ENCODE data around the gene GOLGA1. TPM values are rescaled to one million over a fixed set of nuclear protein-coding genes. Genes with fewer than 3 reads are reported as not detected.

Gene GOLGA1
- total and polyA plus RNA-seq, 2 of the 13 experiments (the other 11 are each of a cell fraction or from before 2014, with no cell fraction given) = 12.7 to 15.9 TPM

DNA sequence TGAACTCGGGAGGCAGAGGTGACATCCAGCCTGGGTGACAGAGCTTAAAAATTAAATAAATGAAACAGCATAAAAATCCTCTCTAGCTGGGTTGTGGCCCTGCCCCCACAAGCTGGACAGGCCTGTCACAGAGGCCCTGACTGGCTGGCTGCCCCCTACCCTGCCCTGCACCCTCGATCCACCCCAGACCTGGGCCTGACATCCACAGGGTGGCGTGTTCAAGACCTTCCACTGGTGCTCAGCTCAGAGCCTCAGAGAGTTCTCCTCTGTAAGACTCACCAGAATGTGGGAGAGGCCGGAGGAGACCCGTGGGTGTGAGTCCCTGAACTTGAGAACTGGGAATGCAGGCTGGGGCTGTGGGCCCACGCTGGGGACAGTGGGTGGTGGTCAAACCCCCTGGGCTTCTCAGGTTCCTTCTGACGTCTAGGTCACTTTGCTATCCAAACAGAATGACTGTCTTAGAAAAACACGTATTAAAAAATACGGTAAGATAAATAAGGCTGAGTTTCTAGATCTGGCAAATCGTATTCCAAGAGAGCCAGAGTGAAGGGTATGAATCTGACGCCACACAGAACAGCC, 97.3 kb downstream of the GOLGA1 start:
- DNase-seq (ENCODE audit: low spot score) (no peak), ATAC-seq (no peak), FAIRE-seq (no peak)
- TF ChIP-seq, protein P1, sequence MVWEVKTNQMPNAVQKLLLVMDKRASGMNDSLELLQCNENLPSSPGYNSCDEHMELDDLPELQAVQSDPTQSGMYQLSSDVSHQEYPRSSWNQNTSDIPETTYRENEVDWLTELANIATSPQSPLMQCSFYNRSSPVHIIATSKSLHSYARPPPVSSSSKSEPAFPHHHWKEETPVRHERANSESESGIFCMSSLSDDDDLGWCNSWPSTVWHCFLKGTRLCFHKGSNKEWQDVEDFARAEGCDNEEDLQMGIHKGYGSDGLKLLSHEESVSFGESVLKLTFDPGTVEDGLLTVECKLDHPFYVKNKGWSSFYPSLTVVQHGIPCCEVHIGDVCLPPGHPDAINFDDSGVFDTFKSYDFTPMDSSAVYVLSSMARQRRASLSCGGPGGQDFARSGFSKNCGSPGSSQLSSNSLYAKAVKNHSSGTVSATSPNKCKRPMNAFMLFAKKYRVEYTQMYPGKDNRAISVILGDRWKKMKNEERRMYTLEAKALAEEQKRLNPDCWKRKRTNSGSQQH (CRISPR knock-in tag; IDR thresholded peaks at IDR 0.05; ENCODE audit: low read depth) = no peak
- TF ChIP-seq PHF20 (CRISPR knock-in tag; IDR thresholded peaks at IDR 0.05) = no peak
- TF ChIP-seq, protein P2, sequence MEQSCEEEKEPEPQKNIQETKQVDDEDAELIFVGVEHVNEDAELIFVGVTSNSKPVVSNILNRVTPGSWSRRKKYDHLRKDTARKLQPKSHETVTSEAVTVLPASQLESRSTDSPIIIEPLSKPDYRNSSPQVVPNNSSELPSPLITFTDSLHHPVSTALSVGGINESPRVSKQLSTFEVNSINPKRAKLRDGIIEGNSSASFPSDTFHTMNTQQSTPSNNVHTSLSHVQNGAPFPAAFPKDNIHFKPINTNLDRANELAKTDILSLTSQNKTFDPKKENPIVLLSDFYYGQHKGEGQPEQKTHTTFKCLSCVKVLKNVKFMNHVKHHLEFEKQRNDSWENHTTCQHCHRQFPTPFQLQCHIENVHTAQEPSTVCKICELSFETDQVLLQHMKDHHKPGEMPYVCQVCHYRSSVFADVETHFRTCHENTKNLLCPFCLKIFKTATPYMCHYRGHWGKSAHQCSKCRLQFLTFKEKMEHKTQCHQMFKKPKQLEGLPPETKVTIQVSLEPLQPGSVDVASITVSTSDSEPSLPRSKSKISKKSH (CRISPR knock-in tag; IDR thresholded peaks at IDR 0.05; ENCODE audit: borderline replicate concordance) = no peak
- no peak for TF ChIP-seq SMARCC2 (IDR thresholded peaks at IDR 0.05)
- no peak for TF ChIP-seq NFATC3 (CRISPR knock-in tag; IDR thresholded peaks at IDR 0.05)
- TF ChIP-seq NRL (CRISPR knock-in tag; IDR thresholded peaks at IDR 0.05; ENCODE audit: borderline replicate concordance) = no peak
- no peak for TF ChIP-seq ZKSCAN5 (CRISPR knock-in tag; IDR thresholded peaks at IDR 0.05)
- no peak for TF ChIP-seq SNAI1 (CRISPR knock-in tag; IDR thresholded peaks at IDR 0.05; ENCODE audit: borderline replicate concordance)
- TF ChIP-seq ZNF589 (CRISPR knock-in tag; conservative IDR thresholded peaks at IDR 0.05) = no peak
- TF ChIP-seq, protein P3, sequence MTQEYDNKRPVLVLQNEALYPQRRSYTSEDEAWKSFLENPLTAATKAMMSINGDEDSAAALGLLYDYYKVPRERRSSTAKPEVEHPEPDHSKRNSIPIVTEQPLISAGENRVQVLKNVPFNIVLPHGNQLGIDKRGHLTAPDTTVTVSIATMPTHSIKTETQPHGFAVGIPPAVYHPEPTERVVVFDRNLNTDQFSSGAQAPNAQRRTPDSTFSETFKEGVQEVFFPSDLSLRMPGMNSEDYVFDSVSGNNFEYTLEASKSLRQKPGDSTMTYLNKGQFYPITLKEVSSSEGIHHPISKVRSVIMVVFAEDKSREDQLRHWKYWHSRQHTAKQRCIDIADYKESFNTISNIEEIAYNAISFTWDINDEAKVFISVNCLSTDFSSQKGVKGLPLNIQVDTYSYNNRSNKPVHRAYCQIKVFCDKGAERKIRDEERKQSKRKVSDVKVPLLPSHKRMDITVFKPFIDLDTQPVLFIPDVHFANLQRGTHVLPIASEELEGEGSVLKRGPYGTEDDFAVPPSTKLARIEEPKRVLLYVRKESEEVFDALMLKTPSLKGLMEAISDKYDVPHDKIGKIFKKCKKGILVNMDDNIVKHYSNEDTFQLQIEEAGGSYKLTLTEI (CRISPR knock-in tag; conservative IDR thresholded peaks at IDR 0.05) = no peak
- TF ChIP-seq ETV5 (CRISPR knock-in tag; IDR thresholded peaks at IDR 0.05; ENCODE audit: borderline replicate concordance) = no peak
- TF ChIP-seq GFI1 (CRISPR knock-in tag; IDR thresholded peaks at IDR 0.05; ENCODE audit: borderline replicate concordance) = no peak
- no peak overlapping the region for H3K4me3 ChIP-seq (replicated peaks in 1 of 3; ENCODE audit: insufficient read depth in 1 of 3, low read depth in 2 of 3, low read length in 3 of 3)
- no peak overlapping the region for H3K9ac ChIP-seq (ENCODE audit: insufficient read depth, low read depth, low read length)
- ChIA-PET POLR2A (no interaction called here), CTCF (ENCODE audit: low intra/inter-chr PET ratio, low total read pairs) (no interaction called here)
- no peaks in the 10 kb centered on the region for H3K9me3 ChIP-seq (ENCODE audit: low read length)
- no peaks in the 10 kb centered on the region for H4K20me1 ChIP-seq (ENCODE audit: insufficient read depth, low read length)
- no peaks in the 10 kb centered on the region; a peak in 2 of 5 replicates for H3K27me3 ChIP-seq (ENCODE audit: control insufficient read depth in 1 of 2, insufficient read depth in 2 of 2, low read length in 2 of 2)
- in situ Hi-C loops (cut with HindIII; ENCODE audit: extremely low pct_ligation_motif_present, low pct_unique_long_range_greater_than_20kb) (loop anchor here (10.0 kb wide), 1 partner anchor 49 kb away; no protein-coding TSS in a partner anchor), intact Hi-C loops (cut with micrococcal nuclease; ENCODE audit: unreplicated experiment) (no loop called here)
- H3K27ac ChIP-seq (ENCODE audit: extremely low read length, insufficient read depth, low read length) = no peak overlapping the region
- H3K79me2 ChIP-seq (ENCODE audit: insufficient read depth, low read length) = no peaks in the 10 kb centered on the region
- H3K4me2 ChIP-seq (ENCODE audit: low read depth, low read length) = no peak overlapping the region
- no TSS peak for BruUV-seq (replicated peaks)
- WGBS (ENCODE audit: low lambda C conversion rate) = 35% methylated on average over 10 of the region's 11 CpGs
- H3K4me1 ChIP-seq (ENCODE audit: insufficient read depth, low read length) = peaks cover 56% of the 10 kb centered on the region
- no peak overlapping the region for H2AFZ ChIP-seq (ENCODE audit: low read length)
- no peaks in the 10 kb centered on the region for H3K36me3 ChIP-seq (replicated peaks in 1 of 2; ENCODE audit: control insufficient read depth in 1 of 2, insufficient read depth in 2 of 2, low read length in 2 of 2)

Data from HepG2 (cell line).